HUES48 (cell line): ENCODE measurements around the gene SMIM13.

ENCODE experiments used
- H3K27ac ChIP-seq: one replicate; pipeline ENCODE4 v1.7.0; 2013; ENCODE audit warnings: low read depth, low read length, inconsistent platforms
- H3K27me3 ChIP-seq: 2 replicates; pipeline ENCODE4 v1.6.1; 2013; ENCODE audit warnings: mild to moderate bottlenecking, low read length; ENCODE audit not compliant: control insufficient read depth, insufficient read depth
- H3K36me3 ChIP-seq: 2 replicates; pipeline ENCODE4 v1.6.1; 2013; ENCODE audit warnings: low read length; ENCODE audit not compliant: control insufficient read depth, insufficient read depth
- H3K4me1 ChIP-seq: 2 replicates; pipeline ENCODE4 v1.6.1; 2013; ENCODE audit warnings: mild to moderate bottlenecking, low read length; ENCODE audit not compliant: control insufficient read depth, insufficient read depth
- H3K4me3 ChIP-seq: 2 replicates; pipeline ENCODE4 v1.5.1; 2013; ENCODE audit warnings: mild to moderate bottlenecking, low read depth, low read length
- H3K9ac ChIP-seq: 2 replicates; pipeline ENCODE4 v1.6.1; 2013; ENCODE audit warnings: mild to moderate bottlenecking, low read depth, low read length, moderate library complexity
- H3K9me3 ChIP-seq: 2 replicates; pipeline ENCODE4 v1.6.1; 2013; ENCODE audit warnings: low read length; ENCODE audit not compliant: control insufficient read depth, insufficient read depth

The SMIM13 gene

GRCh38 chr6:11123978-11124377, 30.3 kb downstream of the SMIM13 start:
- Histone ChIP-seq H3K36me3 (no peaks in the 10 kb centered on the region), H3K9me3 (no peaks in the 10 kb centered on the region), H3K4me3 (no peak overlapping the region), H3K9ac (no peak overlapping the region), H3K4me1 (peaks cover 5% of the 10 kb centered on the region; the same call in 1 of the 2 replicates), H3K27me3 (no peaks in the 10 kb centered on the region), H3K27ac (no peak overlapping the region)

GRCh38 chr6:11126876-11127275, 33.2 kb downstream of the SMIM13 start:
- Histone ChIP-seq H3K4me3 (no peak overlapping the region), H3K9ac (no peak overlapping the region), H3K4me1 (peaks cover 12% of the 10 kb centered on the region; the same call in 1 of the 2 replicates), H3K27ac (peak overlapping the region; percentile 11), H3K27me3 (no peaks in the 10 kb centered on the region), H3K9me3 (no peaks in the 10 kb centered on the region), H3K36me3 (no peaks in the 10 kb centered on the region)

GRCh38 chr6:11128608-11129007, 35.0 kb downstream of the SMIM13 start:
- Histone ChIP-seq H3K4me1 (peaks cover 12% of the 10 kb centered on the region; the same call in 1 of the 2 replicates), H3K9me3 (no peaks in the 10 kb centered on the region), H3K36me3 (no peaks in the 10 kb centered on the region), H3K27ac (no peak overlapping the region), H3K9ac (no peak overlapping the region), H3K27me3 (no peaks in the 10 kb centered on the region), H3K4me3 (no peak overlapping the region)

GRCh38 chr6:11129908-11130565, 36.4 kb downstream of the SMIM13 start:
- Histone ChIP-seq H3K4me1 (peaks cover 12% of the 10 kb centered on the region; the same call in 1 of the 2 replicates), H3K9ac (0 out of 2 replicates have a peak overlapping the region, but pooled peaks have one; percentile 14), H3K36me3 (peaks cover 7% of the 10 kb centered on the region), H3K9me3 (no peaks in the 10 kb centered on the region), H3K4me3 (no peak overlapping the region), H3K27me3 (no peaks in the 10 kb centered on the region), H3K27ac (no peak overlapping the region)

- H3K9ac ChIP-seq: 0 out of 2 replicates have a peak overlapping the region, but pooled peaks have one; percentile 14
These were observed 37.0 kb downstream of the SMIM13 start for GRCh38 chr6:11130605-11131004.

GRCh38 chr6:11132194-11132888, 38.7 kb downstream of the SMIM13 start:
- no peak overlapping the region for H3K9ac ChIP-seq
- peaks cover 19% of the 10 kb centered on the region for H3K36me3 ChIP-seq
- no peaks in the 10 kb centered on the region for H3K9me3 ChIP-seq
- H3K27me3 ChIP-seq: no peaks in the 10 kb centered on the region
- H3K4me3 ChIP-seq: no peak overlapping the region
- H3K4me1 ChIP-seq: peaks cover 19% of the 10 kb centered on the region
- H3K27ac ChIP-seq: no peak overlapping the region

More at GRCh38 chr6:11130605-11131004, 37.0 kb downstream of the SMIM13 start:
- Histone ChIP-seq H3K36me3 (peaks cover 13% of the 10 kb centered on the region), H3K27ac (no peak overlapping the region), H3K4me3 (no peak overlapping the region), H3K4me1 (peaks cover 13% of the 10 kb centered on the region), H3K9me3 (no peaks in the 10 kb centered on the region), H3K27me3 (no peaks in the 10 kb centered on the region)

- Histone ChIP-seq H3K9ac (no peak overlapping the region), H3K36me3 (peaks cover 19% of the 10 kb centered on the region), H3K4me3 (no peak overlapping the region), H3K27me3 (no peaks in the 10 kb centered on the region), H3K9me3 (no peaks in the 10 kb centered on the region), H3K4me1 (peaks cover 22% of the 10 kb centered on the region), H3K27ac (no peak overlapping the region)
These were observed 39.6 kb downstream of the SMIM13 start for GRCh38 chr6:11133281-11133680.

GRCh38 chr6:11136809-11137208, 43.2 kb downstream of the SMIM13 start:
- Histone ChIP-seq H3K36me3 (peaks cover 19% of the 10 kb centered on the region), H3K9ac (no peak overlapping the region), H3K4me1 (peaks cover 27% of the 10 kb centered on the region)

GRCh38 chr6:11139051-11139960, 45.7 kb downstream of the SMIM13 start:
- Histone ChIP-seq H3K27me3 (no peaks in the 10 kb centered on the region), H3K36me3 (peaks cover 19% of the 10 kb centered on the region), H3K4me3 (no peak overlapping the region), H3K27ac (no peak overlapping the region), H3K9ac (no peak overlapping the region), H3K4me1 (peaks cover 27% of the 10 kb centered on the region), H3K9me3 (no peaks in the 10 kb centered on the region)

More at GRCh38 chr6:11136809-11137208, 43.2 kb downstream of the SMIM13 start:
- Histone ChIP-seq H3K4me3 (no peak overlapping the region), H3K9me3 (no peaks in the 10 kb centered on the region), H3K27me3 (no peaks in the 10 kb centered on the region), H3K27ac (no peak overlapping the region)

- no peak overlapping the region for H3K27ac ChIP-seq
- H3K4me1 ChIP-seq: peaks cover 27% of the 10 kb centered on the region
- no peak overlapping the region for H3K4me3 ChIP-seq
- H3K36me3 ChIP-seq: peaks cover 12% of the 10 kb centered on the region
- no peaks in the 10 kb centered on the region for H3K9me3 ChIP-seq
- H3K9ac ChIP-seq: no peak overlapping the region
- no peaks in the 10 kb centered on the region for H3K27me3 ChIP-seq
These were observed 46.4 kb downstream of the SMIM13 start for GRCh38 chr6:11140056-11140455.
